ENCODE data around the gene USP48.
A peak's percentile ranks its signal among the peaks of the same experiment; 100 is the strongest.

The USP48 gene

DNA sequence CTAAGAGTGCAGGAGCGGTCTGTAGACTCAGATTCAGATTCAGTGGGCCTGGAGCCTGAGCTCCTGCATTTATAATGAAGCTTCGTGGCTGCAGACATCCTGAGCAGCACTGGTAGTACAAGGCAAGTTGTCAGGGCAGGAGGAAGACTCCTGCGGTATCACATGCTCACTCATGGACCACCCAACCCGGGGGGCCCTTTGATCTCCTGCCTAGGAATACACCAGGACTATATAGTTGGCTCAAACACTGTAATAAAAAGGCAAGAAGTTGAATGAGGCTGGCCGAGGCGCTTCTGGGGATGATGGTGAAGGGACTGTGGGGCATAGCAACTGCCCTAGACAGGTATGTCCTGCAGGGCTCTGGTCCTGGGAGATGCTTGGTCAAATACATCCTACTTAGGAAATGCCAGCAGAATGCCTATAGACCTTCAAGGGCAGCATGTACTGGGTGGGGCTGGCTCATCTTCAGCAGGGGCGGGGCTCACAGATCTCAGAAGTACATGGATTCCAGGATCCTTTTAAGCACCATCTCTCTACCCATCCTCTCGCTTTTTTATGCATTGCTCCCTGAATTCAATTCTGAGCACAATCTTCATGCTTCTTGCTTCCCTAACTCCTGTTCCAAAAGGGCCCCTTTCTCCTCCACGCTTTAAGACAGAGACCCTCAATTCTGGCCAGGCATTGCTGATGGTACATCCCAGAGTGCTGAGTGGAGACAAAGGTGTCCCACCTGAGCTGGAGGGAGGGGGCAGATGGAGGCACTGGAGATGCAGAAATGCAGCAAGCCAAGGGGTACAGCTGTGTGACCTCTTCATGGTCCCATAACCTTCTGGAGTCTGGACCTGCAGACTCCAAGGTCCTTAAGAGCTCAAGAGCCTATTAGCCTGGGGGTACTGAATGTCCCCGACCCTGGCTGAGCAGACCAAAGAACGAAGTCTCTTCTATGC is 111.7 kb downstream of the USP48 start:
- POLR2A ChIA-PET = interaction anchor here (1.2 kb wide), 1 partner anchor 32 kb away, joined by 3 read pairs; no protein-coding TSS in a partner anchor
- TF ChIP-seq ZNF384 (IDR thresholded peaks at IDR 0.05) = no peak
- TF ChIP-seq NFRKB (IDR thresholded peaks at IDR 0.05) = no peak
- TF ChIP-seq CTBP1 (IDR thresholded peaks at IDR 0.05; ENCODE audit: borderline replicate concordance) = no peak
- no peak for TF ChIP-seq TARDBP (IDR thresholded peaks at IDR 0.05)
- TF ChIP-seq BHLHE40 (IDR thresholded peaks at IDR 0.05; ENCODE audit: borderline replicate concordance) = no peak
- TF ChIP-seq FOXA1 (IDR thresholded peaks at IDR 0.05) = no peak
- DNase-seq (ENCODE audit: extremely low spot score) = no peak
- CTCF ChIA-PET = interaction anchor here (0.7 kb wide), 1 partner anchor 65 kb away, joined by 4 read pairs; no protein-coding TSS in a partner anchor

DNA sequence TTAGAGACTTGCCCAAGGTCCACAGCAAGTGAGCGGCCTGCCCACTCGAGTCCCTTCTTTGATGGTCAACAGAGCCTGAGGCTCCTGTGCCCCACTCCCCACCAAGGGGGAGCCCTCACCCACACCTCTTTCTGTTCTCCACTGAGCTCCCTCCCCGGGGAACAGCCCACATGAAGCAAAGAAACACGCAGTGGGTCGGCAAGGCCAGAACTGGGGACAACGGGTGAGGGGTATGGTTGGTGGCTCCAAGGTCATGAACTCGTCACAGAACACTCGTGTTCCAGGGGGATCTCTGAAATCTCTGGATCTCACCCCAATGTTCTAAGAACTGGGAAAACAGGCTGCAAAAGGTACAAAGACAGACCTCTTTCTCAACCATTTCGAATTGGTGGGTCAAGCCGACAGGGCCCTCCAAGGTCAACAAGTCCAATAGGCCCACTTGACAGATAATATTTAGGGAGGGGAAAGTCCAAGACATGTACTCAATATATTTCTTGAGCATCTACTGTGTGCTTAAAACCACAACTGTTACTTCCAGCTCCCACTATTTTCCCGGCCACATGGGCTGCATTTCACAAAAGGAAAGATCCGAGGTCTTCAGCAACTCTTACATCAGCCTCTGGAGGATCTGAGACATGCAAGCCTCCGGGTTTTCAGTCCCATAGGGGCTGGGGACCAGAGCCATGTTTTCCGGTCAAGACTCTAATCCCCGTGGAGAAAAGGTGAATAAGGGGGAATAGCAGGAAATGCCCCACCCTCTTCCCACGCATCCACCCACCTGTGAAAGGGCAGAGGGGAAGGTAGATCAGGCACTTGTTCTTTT is 112.7 kb downstream of the USP48 start:
- ChIA-PET POLR2A (no interaction called here), CTCF (no interaction called here)
- no peak for DNase-seq (ENCODE audit: extremely low spot score)
- TF ChIP-seq L3MBTL2 (conservative IDR thresholded peaks at IDR 0.05) (no peak), TARDBP (IDR thresholded peaks at IDR 0.05) (no peak), CTBP1 (IDR thresholded peaks at IDR 0.05; ENCODE audit: borderline replicate concordance) (no peak), SUZ12 (IDR thresholded peaks at IDR 0.05) (no peak), LEF1 (IDR thresholded peaks at IDR 0.05; ENCODE audit: borderline replicate concordance) (no peak), HDGF (IDR thresholded peaks at IDR 0.05; ENCODE audit: borderline replicate concordance) (no peak), FOXK2 (IDR thresholded peaks at IDR 0.05) (no peak), ELF4 (IDR thresholded peaks at IDR 0.05) (no peak)
- TF ChIP-seq, protein P1, sequence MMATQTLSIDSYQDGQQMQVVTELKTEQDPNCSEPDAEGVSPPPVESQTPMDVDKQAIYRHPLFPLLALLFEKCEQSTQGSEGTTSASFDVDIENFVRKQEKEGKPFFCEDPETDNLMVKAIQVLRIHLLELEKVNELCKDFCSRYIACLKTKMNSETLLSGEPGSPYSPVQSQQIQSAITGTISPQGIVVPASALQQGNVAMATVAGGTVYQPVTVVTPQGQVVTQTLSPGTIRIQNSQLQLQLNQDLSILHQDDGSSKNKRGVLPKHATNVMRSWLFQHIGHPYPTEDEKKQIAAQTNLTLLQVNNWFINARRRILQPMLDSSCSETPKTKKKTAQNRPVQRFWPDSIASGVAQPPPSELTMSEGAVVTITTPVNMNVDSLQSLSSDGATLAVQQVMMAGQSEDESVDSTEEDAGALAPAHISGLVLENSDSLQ (IDR thresholded peaks at IDR 0.05) = no peak

DNA sequence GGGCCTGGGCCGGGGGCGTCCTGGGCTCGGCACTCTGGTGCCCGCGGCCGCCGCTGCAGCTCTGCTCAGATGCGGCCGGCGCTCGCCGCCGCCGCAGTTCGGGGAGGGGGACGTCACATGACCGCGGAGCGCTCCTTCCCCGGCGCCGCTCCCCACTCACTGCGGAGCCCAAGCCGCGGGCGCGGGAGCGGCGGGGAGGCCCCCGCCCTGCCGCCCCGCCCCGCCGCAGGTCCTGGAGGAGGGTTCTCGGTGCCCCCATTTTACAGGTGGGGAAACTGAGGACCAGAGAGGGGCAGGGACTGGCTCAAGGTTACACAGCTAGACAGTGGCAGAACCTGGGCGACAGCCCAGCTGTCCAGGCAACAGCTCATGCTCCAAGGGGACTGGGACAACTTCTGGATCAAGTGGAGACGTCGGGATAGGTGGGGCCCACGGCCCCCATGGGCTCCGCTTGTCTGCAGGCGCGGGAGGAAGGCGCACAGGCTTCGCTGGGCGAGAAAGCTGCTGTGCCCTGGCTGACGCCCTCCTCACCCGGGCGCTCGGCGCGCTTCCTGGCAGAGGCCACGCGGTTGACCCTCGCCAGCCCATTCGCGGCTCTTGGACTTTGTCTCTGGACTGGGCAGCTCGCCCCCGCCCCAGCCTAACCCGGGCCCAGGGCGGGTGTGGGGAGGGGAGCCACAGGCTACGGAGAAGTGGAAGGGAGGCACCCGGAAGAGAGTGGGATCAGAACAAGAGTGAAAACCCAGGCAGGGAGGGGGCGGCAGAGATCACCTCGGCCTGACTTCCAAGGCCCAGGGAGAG is 113.5 kb downstream of the USP48 start, which contains the start of gene RAP1GAP:
Gene RAP1GAP, minus strand, starts transcription at position 100 of the 801 bp plus-strand sequence. CDS start 49,325 bp downstream, outside the sequence.
- TF ChIP-seq L3MBTL2 (conservative IDR thresholded peaks at IDR 0.05) (no peak), FOXA1 (IDR thresholded peaks at IDR 0.05) (no peak), BHLHE40 (IDR thresholded peaks at IDR 0.05; ENCODE audit: borderline replicate concordance) (no peak), LEF1 (IDR thresholded peaks at IDR 0.05; ENCODE audit: borderline replicate concordance) (no peak), HDGF (IDR thresholded peaks at IDR 0.05; ENCODE audit: borderline replicate concordance) (no peak), TARDBP (IDR thresholded peaks at IDR 0.05) (no peak), NFRKB (IDR thresholded peaks at IDR 0.05) (no peak), CTBP1 (IDR thresholded peaks at IDR 0.05; ENCODE audit: borderline replicate concordance) (no peak), ARNT (IDR thresholded peaks at IDR 0.05) (no peak), SP1 (IDR thresholded peaks at IDR 0.05) (no peak), ELF4 (IDR thresholded peaks at IDR 0.05) (no peak), FOXK2 (IDR thresholded peaks at IDR 0.05) (no peak), FOXM1 (IDR thresholded peaks at IDR 0.05; ENCODE audit: borderline replicate concordance) (no peak), ZNF384 (IDR thresholded peaks at IDR 0.05) (no peak), SUZ12 (IDR thresholded peaks at IDR 0.05) (no peak)
- TF ChIP-seq, protein P1 (IDR thresholded peaks at IDR 0.05) = no peak
- ChIA-PET POLR2A (no interaction called here), CTCF (interaction anchor here (0.6 kb wide), 1 partner anchor 10 kb away, joined by 6 read pairs; no protein-coding TSS in a partner anchor)
- DNase-seq (ENCODE audit: extremely low spot score) = peak; percentile 69

DNA sequence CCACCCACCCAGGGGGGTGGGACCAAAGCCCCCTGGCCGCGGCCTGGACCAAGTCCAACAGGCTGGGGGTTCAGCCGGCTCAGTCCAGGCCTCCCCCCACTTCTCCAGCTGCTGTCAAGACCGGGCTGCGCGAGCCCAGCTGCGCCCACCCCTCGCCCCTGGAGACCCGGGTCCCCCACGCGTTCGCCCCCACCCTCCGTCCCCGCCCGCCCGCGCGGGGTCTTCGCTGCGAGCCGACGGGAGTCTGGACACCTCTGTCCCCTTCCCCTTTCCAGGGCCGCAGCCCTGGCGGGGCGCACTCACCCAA is 114.0 kb downstream of the USP48 start:
- ChIA-PET CTCF (interaction anchor here (0.6 kb wide), 1 partner anchor 10 kb away, joined by 6 read pairs; no protein-coding TSS in a partner anchor), POLR2A (no interaction called here)
- TF ChIP-seq ZNF384 (IDR thresholded peaks at IDR 0.05) = no peak
- TF ChIP-seq SP1 (IDR thresholded peaks at IDR 0.05) = no peak
- no peak for TF ChIP-seq FOXK2 (IDR thresholded peaks at IDR 0.05)
- TF ChIP-seq HDGF (IDR thresholded peaks at IDR 0.05; ENCODE audit: borderline replicate concordance) = no peak
- TF ChIP-seq FOXA1 (IDR thresholded peaks at IDR 0.05) = no peak
- TF ChIP-seq, protein P1 (IDR thresholded peaks at IDR 0.05) = no peak
- no peak for TF ChIP-seq SUZ12 (IDR thresholded peaks at IDR 0.05)
- TF ChIP-seq NFRKB (IDR thresholded peaks at IDR 0.05) = no peak
- TF ChIP-seq LEF1 (IDR thresholded peaks at IDR 0.05; ENCODE audit: borderline replicate concordance) = no peak
- TF ChIP-seq TARDBP (IDR thresholded peaks at IDR 0.05) = no peak
- TF ChIP-seq FOXM1 (IDR thresholded peaks at IDR 0.05; ENCODE audit: borderline replicate concordance) = no peak
- TF ChIP-seq ARNT (IDR thresholded peaks at IDR 0.05) = no peak
- TF ChIP-seq L3MBTL2 (conservative IDR thresholded peaks at IDR 0.05) = no peak
- TF ChIP-seq ELF4 (IDR thresholded peaks at IDR 0.05) = no peak
- no peak for TF ChIP-seq BHLHE40 (IDR thresholded peaks at IDR 0.05; ENCODE audit: borderline replicate concordance)
- no peak for TF ChIP-seq CTBP1 (IDR thresholded peaks at IDR 0.05; ENCODE audit: borderline replicate concordance)

More for the DNA sequence above, 114.0 kb downstream of the USP48 start:
- DNase-seq (ENCODE audit: extremely low spot score) = no peak
